ENCODE measurements around the gene ZP2.
"Not testable (repeated sequence)": the region's sequence is repeated elsewhere in the genome, so short reads cannot be mapped to it uniquely, and the experiment has no call there.

ZP2 gene

GRCh38 chr16:21211486-21211885 is at the start of gene ZP2:
Gene ZP2, minus strand, starts transcription at chr16:21211574. Its CDS starts 27 bp downstream, at chr16:21211547.
- TF ChIP-seq CTCF (IDR thresholded peaks at IDR 0.05; ENCODE audit: borderline replicate concordance, insufficient read depth, low read depth, low read length) = no peak
- no peak within 1 kb of the TSS for H3K4me3 ChIP-seq (ENCODE audit: low read depth, low read length)

- no peak for TF ChIP-seq CTCF (IDR thresholded peaks at IDR 0.05; ENCODE audit: borderline replicate concordance, insufficient read depth, low read depth, low read length)
- no peak overlapping the region for H3K4me3 ChIP-seq (ENCODE audit: low read depth, low read length)
Measured at GRCh38 chr16:21257284-21257683, 45.9 kb upstream of the ZP2 start.

- H3K4me3 ChIP-seq (ENCODE audit: low read depth, low read length) = no peak overlapping the region
- TF ChIP-seq CTCF (IDR thresholded peaks at IDR 0.05; ENCODE audit: borderline replicate concordance, insufficient read depth, low read depth, low read length) = no peak
Measured at GRCh38 chr16:21256636-21257035, 45.3 kb upstream of the ZP2 start.

GRCh38 chr16:21253470-21253869 is 42.1 kb upstream of the ZP2 start:
- no peak overlapping the region for H3K4me3 ChIP-seq (ENCODE audit: low read depth, low read length)
- no peak for TF ChIP-seq CTCF (IDR thresholded peaks at IDR 0.05; ENCODE audit: borderline replicate concordance, insufficient read depth, low read depth, low read length)

GRCh38 chr16:21250072-21250923 is 38.9 kb upstream of the ZP2 start:
- no peak for TF ChIP-seq CTCF (IDR thresholded peaks at IDR 0.05; ENCODE audit: borderline replicate concordance, insufficient read depth, low read depth, low read length)

GRCh38 chr16:21248179-21248578 is 36.8 kb upstream of the ZP2 start:
- H3K4me3 ChIP-seq (ENCODE audit: low read depth, low read length) = not testable (repeated sequence)

More at GRCh38 chr16:21250072-21250923, 38.9 kb upstream of the ZP2 start:
- H3K4me3 ChIP-seq (ENCODE audit: low read depth, low read length) = no peak overlapping the region

- H3K4me3 ChIP-seq (ENCODE audit: low read depth, low read length) = no peak overlapping the region
- no peak for TF ChIP-seq CTCF (IDR thresholded peaks at IDR 0.05; ENCODE audit: borderline replicate concordance, insufficient read depth, low read depth, low read length)
Measured at GRCh38 chr16:21244518-21245215, 33.3 kb upstream of the ZP2 start.
